ENCODE measurements around the gene GPBP1L1. TPM values are rescaled to one million over a fixed set of nuclear protein-coding genes. Genes with fewer than 3 reads are reported as not detected.

Gene GPBP1L1
- polyA plus RNA-seq, 1 donor from 2014 or later: 55.1 TPM

- H3K9me3 ChIP-seq (ENCODE audit: low read length): peaks cover 3% of the 10 kb centered on the region
- H3F3A ChIP-seq (ENCODE audit: insufficient read depth, low read length, poor library complexity, severe bottlenecking): no peaks in the 10 kb centered on the region
- TF ChIP-seq EZH2 (IDR thresholded peaks at IDR 0.05; ENCODE audit: borderline replicate concordance, insufficient read depth, low read length, poor library complexity, severe bottlenecking): no peak
- TF ChIP-seq POLR2AphosphoS5 (IDR thresholded peaks at IDR 0.05): no peak
- TF ChIP-seq REST (IDR thresholded peaks at IDR 0.05; ENCODE audit: borderline replicate concordance): no peak
- TF ChIP-seq MXI1 (conservative IDR thresholded peaks at IDR 0.05; ENCODE audit: poor library complexity, severe bottlenecking): no peak
- TF ChIP-seq EP300 (conservative IDR thresholded peaks at IDR 0.05; ENCODE audit: poor library complexity, severe bottlenecking): no peak
- TF ChIP-seq SMC3 (conservative IDR thresholded peaks at IDR 0.05; ENCODE audit: poor library complexity): no peak
- TF ChIP-seq TAF1 (IDR thresholded peaks at IDR 0.05; ENCODE audit: low read depth): no peak
- TF ChIP-seq CTCF (IDR thresholded peaks at IDR 0.05; ENCODE audit: poor library complexity, severe bottlenecking): no peak
- TF ChIP-seq RAD21 (conservative IDR thresholded peaks at IDR 0.05): no peak
- no peak overlapping the region for H2AFZ ChIP-seq (ENCODE audit: low read depth, low read length)
- H3K9me2 ChIP-seq (ENCODE audit: insufficient read depth, low read length): no peaks in the 10 kb centered on the region
- no peak overlapping the region for H3K9ac ChIP-seq (ENCODE audit: low read length)
- no peak overlapping the region for H3K4me2 ChIP-seq (ENCODE audit: low read length)
- no peaks in the 10 kb centered on the region for H3K27me3 ChIP-seq (ENCODE audit: insufficient read depth, low read depth, low read length)
- H4K20me1 ChIP-seq (ENCODE audit: insufficient read depth): no peaks in the 10 kb centered on the region
- no peak overlapping the region for H3K4me3 ChIP-seq (ENCODE audit: low read length)
- peaks cover 5% of the 10 kb centered on the region for H3K36me3 ChIP-seq (ENCODE audit: insufficient read depth, low read length)
- H3K27ac ChIP-seq (ENCODE audit: low read length): no peak overlapping the region
- no peaks in the 10 kb centered on the region for H3K79me2 ChIP-seq (replicated peaks; ENCODE audit: insufficient read depth, low read length)
Measured at GRCh38 chr1:45716700-45717099, 30.4 kb upstream of the GPBP1L1 start.

- H3K9ac ChIP-seq (ENCODE audit: low read length): no peak overlapping the region
- H3K4me3 ChIP-seq (ENCODE audit: low read length): no peak overlapping the region
- no peak for TF ChIP-seq CTCF (IDR thresholded peaks at IDR 0.05; ENCODE audit: poor library complexity, severe bottlenecking)
- no peak for TF ChIP-seq EZH2 (IDR thresholded peaks at IDR 0.05; ENCODE audit: borderline replicate concordance, insufficient read depth, low read length, poor library complexity, severe bottlenecking)
- TF ChIP-seq MXI1 (conservative IDR thresholded peaks at IDR 0.05; ENCODE audit: poor library complexity, severe bottlenecking): no peak
- no peak for TF ChIP-seq REST (IDR thresholded peaks at IDR 0.05; ENCODE audit: borderline replicate concordance)
- TF ChIP-seq TAF1 (IDR thresholded peaks at IDR 0.05; ENCODE audit: low read depth): no peak
- TF ChIP-seq POLR2AphosphoS5 (IDR thresholded peaks at IDR 0.05): no peak
- no peaks in the 10 kb centered on the region for H3K79me2 ChIP-seq (replicated peaks; ENCODE audit: insufficient read depth, low read length)
- H3K27ac ChIP-seq (ENCODE audit: low read length): no peak overlapping the region
- no peak overlapping the region for H2AFZ ChIP-seq (ENCODE audit: low read depth, low read length)
- no peaks in the 10 kb centered on the region for H3F3A ChIP-seq (ENCODE audit: insufficient read depth, low read length, poor library complexity, severe bottlenecking)
- no peaks in the 10 kb centered on the region for H3K27me3 ChIP-seq (ENCODE audit: insufficient read depth, low read depth, low read length)
- no peaks in the 10 kb centered on the region for H4K20me1 ChIP-seq (ENCODE audit: insufficient read depth)
- peaks cover 3% of the 10 kb centered on the region for H3K9me3 ChIP-seq (ENCODE audit: low read length)
- peaks cover 5% of the 10 kb centered on the region for H3K36me3 ChIP-seq (ENCODE audit: insufficient read depth, low read length)
- H3K9me2 ChIP-seq (ENCODE audit: insufficient read depth, low read length): no peaks in the 10 kb centered on the region
- H3K4me2 ChIP-seq (ENCODE audit: low read length): no peak overlapping the region
Measured at GRCh38 chr1:45713711-45714110, 27.4 kb upstream of the GPBP1L1 start.

Measured in neural cell (in vitro differentiated cells).